ENCODE results near the gene PRKCZ. TPM values are rescaled to one million over a fixed set of nuclear protein-coding genes. Genes with fewer than 3 reads are reported as not detected.

PRKCZ gene
- total and polyA plus RNA-seq, 9 of the 15 experiments (the other 6 are each of a cell fraction or from before 2014, with no cell fraction given): 0.07 to 3.1 (median 1.3) TPM

DNA sequence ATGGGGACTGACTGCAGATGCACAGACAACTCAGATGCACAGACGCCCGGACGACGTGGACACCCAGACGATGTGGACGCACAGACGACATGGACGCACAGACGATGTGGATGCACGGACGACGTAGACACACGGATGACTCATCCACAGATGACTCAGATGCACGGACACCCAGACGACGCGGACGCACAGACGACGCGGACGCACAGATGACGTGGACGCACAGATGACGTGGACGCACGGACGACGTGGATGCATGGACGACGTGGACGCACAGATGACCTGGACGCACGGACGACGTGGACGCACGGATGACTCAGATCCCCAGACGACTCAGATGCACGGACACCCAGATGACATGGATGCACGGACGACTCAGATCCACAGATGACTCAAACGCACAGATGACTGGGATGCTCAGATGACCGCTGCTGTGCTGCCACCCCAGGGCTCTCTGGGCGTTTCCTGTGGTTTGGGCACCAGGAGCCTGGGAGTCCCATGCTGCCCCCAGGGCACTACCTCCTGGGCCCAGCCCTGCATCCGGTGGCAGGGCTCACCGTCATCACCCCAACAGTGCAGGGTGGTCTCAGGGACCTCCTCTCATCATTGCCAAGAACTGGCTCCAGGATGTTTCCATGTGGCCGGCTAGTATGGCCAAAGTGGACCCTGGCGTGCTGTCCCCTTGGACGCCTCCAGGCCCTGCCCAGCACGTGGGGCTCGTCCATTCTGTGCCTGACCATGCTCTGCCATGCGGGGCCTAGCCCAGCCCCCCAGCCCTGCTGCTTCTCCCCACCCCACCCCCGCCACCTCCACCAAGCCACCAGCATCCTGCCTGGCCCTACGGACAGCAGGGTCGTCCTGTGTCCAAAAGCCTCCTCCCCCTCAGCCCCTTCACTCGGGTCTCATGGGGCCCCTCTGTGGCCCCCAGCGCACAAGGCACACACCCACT lies 130.4 kb downstream of the PRKCZ start (continued):
- TF ChIP-seq, protein P1, sequence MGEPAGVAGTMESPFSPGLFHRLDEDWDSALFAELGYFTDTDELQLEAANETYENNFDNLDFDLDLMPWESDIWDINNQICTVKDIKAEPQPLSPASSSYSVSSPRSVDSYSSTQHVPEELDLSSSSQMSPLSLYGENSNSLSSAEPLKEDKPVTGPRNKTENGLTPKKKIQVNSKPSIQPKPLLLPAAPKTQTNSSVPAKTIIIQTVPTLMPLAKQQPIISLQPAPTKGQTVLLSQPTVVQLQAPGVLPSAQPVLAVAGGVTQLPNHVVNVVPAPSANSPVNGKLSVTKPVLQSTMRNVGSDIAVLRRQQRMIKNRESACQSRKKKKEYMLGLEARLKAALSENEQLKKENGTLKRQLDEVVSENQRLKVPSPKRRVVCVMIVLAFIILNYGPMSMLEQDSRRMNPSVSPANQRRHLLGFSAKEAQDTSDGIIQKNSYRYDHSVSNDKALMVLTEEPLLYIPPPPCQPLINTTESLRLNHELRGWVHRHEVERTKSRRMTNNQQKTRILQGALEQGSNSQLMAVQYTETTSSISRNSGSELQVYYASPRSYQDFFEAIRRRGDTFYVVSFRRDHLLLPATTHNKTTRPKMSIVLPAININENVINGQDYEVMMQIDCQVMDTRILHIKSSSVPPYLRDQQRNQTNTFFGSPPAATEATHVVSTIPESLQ (CRISPR knock-in tag; IDR thresholded peaks at IDR 0.05): no peak
- no peak for TF ChIP-seq EHMT2 (IDR thresholded peaks at IDR 0.05)
- TF ChIP-seq ZNF561 (CRISPR knock-in tag; conservative IDR thresholded peaks at IDR 0.05): no peak
- TF ChIP-seq, protein P2, sequence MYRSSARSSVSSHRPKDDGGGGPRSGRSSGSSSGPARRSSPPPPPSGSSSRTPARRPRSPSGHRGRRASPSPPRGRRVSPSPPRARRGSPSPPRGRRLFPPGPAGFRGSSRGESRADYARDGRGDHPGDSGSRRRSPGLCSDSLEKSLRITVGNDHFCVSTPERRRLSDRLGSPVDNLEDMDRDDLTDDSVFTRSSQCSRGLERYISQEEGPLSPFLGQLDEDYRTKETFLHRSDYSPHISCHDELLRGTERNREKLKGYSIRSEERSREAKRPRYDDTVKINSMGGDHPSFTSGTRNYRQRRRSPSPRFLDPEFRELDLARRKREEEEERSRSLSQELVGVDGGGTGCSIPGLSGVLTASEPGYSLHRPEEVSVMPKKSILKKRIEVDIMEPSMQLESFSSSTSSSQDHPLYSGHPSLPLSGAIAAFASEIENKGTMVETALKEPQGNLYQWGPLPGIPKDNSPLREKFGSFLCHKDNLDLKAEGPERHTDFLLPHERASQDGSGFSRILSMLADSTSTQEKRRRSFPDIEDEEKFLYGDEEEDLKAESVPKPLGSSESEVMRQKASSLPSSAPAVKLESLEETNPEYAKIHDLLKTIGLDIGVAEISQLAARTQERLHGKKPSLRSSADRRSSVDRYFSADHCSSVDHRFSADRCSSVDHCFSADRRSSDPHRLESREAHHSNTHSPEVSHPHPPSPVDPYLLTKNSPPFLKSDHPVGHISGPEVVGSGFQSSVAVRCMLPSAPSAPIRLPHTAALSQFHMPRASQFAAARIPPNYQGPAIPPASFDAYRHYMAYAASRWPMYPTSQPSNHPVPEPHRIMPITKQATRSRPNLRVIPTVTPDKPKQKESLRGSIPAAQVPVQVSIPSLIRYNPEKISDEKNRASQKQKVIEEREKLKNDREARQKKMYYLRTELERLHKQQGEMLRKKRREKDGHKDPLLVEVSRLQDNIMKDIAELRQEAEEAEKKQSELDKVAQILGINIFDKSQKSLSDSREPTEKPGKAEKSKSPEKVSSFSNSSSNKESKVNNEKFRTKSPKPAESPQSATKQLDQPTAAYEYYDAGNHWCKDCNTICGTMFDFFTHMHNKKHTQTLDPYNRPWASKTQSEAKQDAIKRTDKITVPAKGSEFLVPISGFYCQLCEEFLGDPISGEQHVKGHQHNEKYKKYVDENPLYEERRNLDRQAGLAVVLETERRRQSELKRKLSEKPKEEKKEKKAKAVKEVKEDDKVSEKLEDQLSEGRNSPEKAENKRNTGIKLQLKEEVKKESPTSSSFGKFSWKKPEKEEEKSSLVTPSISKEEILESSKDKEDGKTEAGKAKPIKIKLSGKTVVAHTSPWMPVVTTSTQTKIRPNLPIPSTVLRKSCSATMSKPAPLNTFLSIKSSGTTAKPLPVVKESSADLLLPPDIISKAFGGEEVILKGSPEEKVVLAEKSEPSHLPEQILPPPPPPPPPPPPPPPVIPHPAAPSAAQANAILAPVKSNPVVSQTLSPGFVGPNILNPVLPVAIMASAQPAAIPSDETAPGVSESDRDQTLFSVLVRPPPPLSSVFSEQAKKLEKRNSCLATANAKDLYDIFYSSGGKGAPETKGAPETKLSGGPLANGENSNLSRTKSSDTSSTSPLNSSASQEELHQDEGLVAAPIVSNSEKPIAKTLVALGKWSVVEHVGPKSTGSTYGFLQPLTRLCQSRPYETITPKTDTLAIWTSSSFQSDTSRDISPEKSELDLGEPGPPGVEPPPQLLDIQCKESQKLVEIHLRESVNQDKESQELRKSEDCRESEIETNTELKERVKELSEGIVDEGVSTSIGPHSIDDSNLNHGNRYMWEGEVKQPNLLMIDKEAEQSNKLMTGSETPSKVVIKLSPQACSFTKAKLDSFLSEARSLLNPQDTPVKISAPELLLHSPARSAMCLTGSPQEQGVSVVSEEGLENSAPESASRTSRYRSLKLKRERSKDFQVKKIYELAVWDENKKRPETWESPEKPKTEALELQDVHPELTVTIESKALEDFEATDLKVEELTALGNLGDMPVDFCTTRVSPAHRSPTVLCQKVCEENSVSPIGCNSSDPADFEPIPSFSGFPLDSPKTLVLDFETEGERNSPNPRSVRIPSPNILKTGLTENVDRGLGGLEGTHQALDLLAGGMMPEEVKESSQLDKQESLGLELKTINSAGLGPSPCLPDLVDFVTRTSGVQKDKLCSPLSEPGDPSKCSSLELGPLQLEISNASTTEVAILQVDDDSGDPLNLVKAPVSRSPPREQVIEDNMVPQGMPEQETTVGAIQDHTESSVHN (IDR thresholded peaks at IDR 0.05; ENCODE audit: borderline replicate concordance in 1 of 2, low read depth in 1 of 2): peak in 1 of 2 experiments; percentile 97; a peak in 2 of 4 replicates
- TF ChIP-seq PRPF4 (IDR thresholded peaks at IDR 0.05; ENCODE audit: insufficient read depth, low read depth, low read length, poor library complexity, severe bottlenecking): no peak
- TF ChIP-seq, protein P3, sequence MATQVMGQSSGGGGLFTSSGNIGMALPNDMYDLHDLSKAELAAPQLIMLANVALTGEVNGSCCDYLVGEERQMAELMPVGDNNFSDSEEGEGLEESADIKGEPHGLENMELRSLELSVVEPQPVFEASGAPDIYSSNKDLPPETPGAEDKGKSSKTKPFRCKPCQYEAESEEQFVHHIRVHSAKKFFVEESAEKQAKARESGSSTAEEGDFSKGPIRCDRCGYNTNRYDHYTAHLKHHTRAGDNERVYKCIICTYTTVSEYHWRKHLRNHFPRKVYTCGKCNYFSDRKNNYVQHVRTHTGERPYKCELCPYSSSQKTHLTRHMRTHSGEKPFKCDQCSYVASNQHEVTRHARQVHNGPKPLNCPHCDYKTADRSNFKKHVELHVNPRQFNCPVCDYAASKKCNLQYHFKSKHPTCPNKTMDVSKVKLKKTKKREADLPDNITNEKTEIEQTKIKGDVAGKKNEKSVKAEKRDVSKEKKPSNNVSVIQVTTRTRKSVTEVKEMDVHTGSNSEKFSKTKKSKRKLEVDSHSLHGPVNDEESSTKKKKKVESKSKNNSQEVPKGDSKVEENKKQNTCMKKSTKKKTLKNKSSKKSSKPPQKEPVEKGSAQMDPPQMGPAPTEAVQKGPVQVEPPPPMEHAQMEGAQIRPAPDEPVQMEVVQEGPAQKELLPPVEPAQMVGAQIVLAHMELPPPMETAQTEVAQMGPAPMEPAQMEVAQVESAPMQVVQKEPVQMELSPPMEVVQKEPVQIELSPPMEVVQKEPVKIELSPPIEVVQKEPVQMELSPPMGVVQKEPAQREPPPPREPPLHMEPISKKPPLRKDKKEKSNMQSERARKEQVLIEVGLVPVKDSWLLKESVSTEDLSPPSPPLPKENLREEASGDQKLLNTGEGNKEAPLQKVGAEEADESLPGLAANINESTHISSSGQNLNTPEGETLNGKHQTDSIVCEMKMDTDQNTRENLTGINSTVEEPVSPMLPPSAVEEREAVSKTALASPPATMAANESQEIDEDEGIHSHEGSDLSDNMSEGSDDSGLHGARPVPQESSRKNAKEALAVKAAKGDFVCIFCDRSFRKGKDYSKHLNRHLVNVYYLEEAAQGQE (IDR thresholded peaks at IDR 0.05; ENCODE audit: borderline replicate concordance): peak; percentile 47; the same call in 1 of the 2 replicates
- TF ChIP-seq, protein P3 (CRISPR knock-in tag; IDR thresholded peaks at IDR 0.05; ENCODE audit: low read depth): no peak
